Heart left ventricle (tissue), 13 donors: Measurements from ENCODE around the gene UBE2M.

Experiments
- CTCF ChIP-seq, 12 donors: fragments of 200-600 bp; sonication (generic) in 4 of 12; IDR thresholded peaks; one replicate each; pipeline versions ENCODE4 v1.5.0 to v1.8.0; 2018 to 2022; ENCODE audit warnings: antibody characterized with exemption in 12 of 12, mild to moderate bottlenecking in 5 of 12
- POLR2A ChIP-seq, 2 donors: fragments of 450-650 bp; IDR thresholded peaks; one replicate each; pipeline ENCODE4 v1.6.1; 2017; ENCODE audit warnings: antibody characterized with exemption in 2 of 2, mild to moderate bottlenecking in 2 of 2, moderate library complexity in 2 of 2
- donor health status: ischemic (EF 13 %, LVEDD 7.1; RV severe dilation, severe dysfunction).
- donor health status: DM: no; HTN: yes; CAD: no.
- donor health status: DM: no; HTN: no; CAD: no.
- donor health status: ischemic (EF 25% LVEDD 6.9; RV normal size, moderate dysfunction).
- donor health status: ischemic (EF 25% LVEDD 5.7; RV mildly dilated, moderate dysfunction).
- donor health status: ischemic (EF 35%, LVEDD 5.7; RV mildly dilated, moderate dysfunction).
- donor health status: nonischemic (EF 11% LVEDD 7.7; RV severe dilation, severe dysfunction).
- donor health status: DM: yes; HTN: yes; CAD: no.
- donor health status: PGD.
- donor health status: ischemic (EF 29% LVEDD 5.4; RV normal size, mild dysfunction).
- donor health status: nonischemic (EF 23%, LVEDD 6.1; RV moderate dilation, normal function).

GRCh38 chr19:58547323-58548312, 10.8 kb downstream of the UBE2M start:
- TF ChIP-seq CTCF (IDR thresholded peaks at IDR 0.05) (no peak), POLR2A (IDR thresholded peaks at IDR 0.05) (no peak)
